ENCODE results near the gene KRT17. TPM values are rescaled to one million over a fixed set of nuclear protein-coding genes. Genes with fewer than 3 reads are reported as not detected.

KRT17 gene
- total and polyA plus RNA-seq, 10 of the 15 experiments (the other 5 are each of a cell fraction or from before 2014, with no cell fraction given): 0.47 to 30.0 (median 2.5) TPM

GRCh38 chr17:41655611-41656111, 31.3 kb upstream of the KRT17 start:
- WGBS (ENCODE audit: insufficient coverage, insufficient replicate concordance, low lambda C conversion rate, missing lambda C conversion rate): 31% methylated on average over 17 of the region's 18 CpGs
- intact Hi-C loops (cut with micrococcal nuclease; ENCODE audit: unreplicated experiment) (no loop called here), in situ Hi-C loops (cut with MboI) (no loop called here)
- ATAC-seq (no peak), FAIRE-seq (no peak), DNase-seq (ENCODE audit: low read depth, low spot score) (no peak)
- H3K9ac ChIP-seq (ENCODE audit: control insufficient read depth, insufficient read depth, low read length): no peak overlapping the region
- CTCF ChIA-PET: no interaction called here
- BruUV-seq (replicated peaks): no TSS peak
- no peaks in the 10 kb centered on the region for H3K36me3 ChIP-seq (ENCODE audit: control insufficient read depth in 2 of 2, insufficient read depth in 2 of 2, low read length in 1 of 2)
- H2AFZ ChIP-seq (ENCODE audit: control insufficient read depth, low read depth, low read length): no peak overlapping the region
- POLR2A ChIA-PET: no interaction called here
- H4K20me1 ChIP-seq (ENCODE audit: control insufficient read depth, insufficient read depth): no peaks in the 10 kb centered on the region
- RAD21 ChIA-PET (ENCODE audit: unreplicated experiment): no interaction called here
- no peaks in the 10 kb centered on the region for H3K9me3 ChIP-seq (replicated peaks; ENCODE audit: control insufficient read depth, insufficient read depth, low read length)
- H3K27me3 ChIP-seq (replicated peaks in 1 of 2; ENCODE audit: control insufficient read depth in 2 of 2, insufficient read depth in 2 of 2, low read length in 1 of 2): no peaks in the 10 kb centered on the region; a peak in 1 of 4 replicates
- H3K79me2 ChIP-seq (ENCODE audit: control insufficient read depth, insufficient read depth, low read length): no peaks in the 10 kb centered on the region
- no peak for TF ChIP-seq RB1 (IDR thresholded peaks at IDR 0.05; ENCODE audit: borderline replicate concordance)
- TF ChIP-seq FOXM1 (IDR thresholded peaks at IDR 0.05; ENCODE audit: low read depth, low read length): no peak
- TF ChIP-seq SMAD1 (IDR thresholded peaks at IDR 0.05; ENCODE audit: low read depth, partially characterized antibody): no peak
- no peak for TF ChIP-seq USF2 (IDR thresholded peaks at IDR 0.05; ENCODE audit: borderline replicate concordance, low read depth, low read length)
- TF ChIP-seq NFYB (IDR thresholded peaks at IDR 0.05; ENCODE audit: insufficient read depth, low read depth, low read length): no peak
- no peak for TF ChIP-seq IKZF1 (conservative IDR thresholded peaks at IDR 0.05)
- TF ChIP-seq ZNF687 (IDR thresholded peaks at IDR 0.05): no peak
- no peak for TF ChIP-seq ZBTB33 (IDR thresholded peaks at IDR 0.05)
- TF ChIP-seq WRNIP1 (IDR thresholded peaks at IDR 0.05; ENCODE audit: borderline replicate concordance, low read depth, low read length): no peak
- no peak for TF ChIP-seq TCF7 (IDR thresholded peaks at IDR 0.05; ENCODE audit: borderline replicate concordance)
- TF ChIP-seq EED (IDR thresholded peaks at IDR 0.05; ENCODE audit: low read depth): no peak
- no peak for TF ChIP-seq FOXK2 (IDR thresholded peaks at IDR 0.05)
- H3K4me2 ChIP-seq (ENCODE audit: control insufficient read depth, insufficient read depth): no peak overlapping the region
- SMC1A ChIA-PET (ENCODE audit: uncharacterized antibody, unreplicated experiment): no interaction called here
- no peaks in the 10 kb centered on the region; the same call in 1 of the 2 replicates for H3K4me1 ChIP-seq (ENCODE audit: control insufficient read depth, insufficient read depth, low read length)
- no peak overlapping the region for H3K27ac ChIP-seq (ENCODE audit: control insufficient read depth, insufficient read depth)
- H3K4me3 ChIP-seq: no peak overlapping the region
